ENCODE data around the gene RARS2.
"Not testable (repeated sequence)": the region's sequence is repeated elsewhere in the genome, so short reads cannot be mapped to it uniquely, and the experiment has no call there.

RARS2 gene

GRCh38 chr6:87514831-87515230, 75.0 kb downstream of the RARS2 start:
- peaks cover 88% of the 10 kb centered on the region for H3K36me3 ChIP-seq (ENCODE audit: control insufficient read depth, insufficient read depth, low read length)
- no peaks in the 10 kb centered on the region for H3K4me1 ChIP-seq (ENCODE audit: control insufficient read depth, insufficient read depth, low read length, poor library complexity, severe bottlenecking)
- no CpG with 5 or more reads among the region's 2 CpGs for WGBS, 2 experiments (ENCODE audit: insufficient coverage in 2 of 2)

GRCh38 chr6:87504441-87504840, 85.3 kb downstream of the RARS2 start:
- H3K9me3 ChIP-seq (ENCODE audit: control insufficient read depth, low read length): no peaks in the 10 kb centered on the region
- no CpG with 5 or more reads among the region's 1 CpG for WGBS, 2 experiments (ENCODE audit: insufficient coverage in 2 of 2)
- H3K4me1 ChIP-seq (ENCODE audit: control insufficient read depth, insufficient read depth, low read length, poor library complexity, severe bottlenecking): no peaks in the 10 kb centered on the region
- no peak overlapping the region for H3K4me3 ChIP-seq (ENCODE audit: extremely low read depth, insufficient read depth, low read length, poor library complexity, severe bottlenecking)
- H3K36me3 ChIP-seq (ENCODE audit: control insufficient read depth, insufficient read depth, low read length): peaks cover 31% of the 10 kb centered on the region
- no peak overlapping the region for H3K27ac ChIP-seq (ENCODE audit: low read depth, low read length, severe bottlenecking)

More at GRCh38 chr6:87514831-87515230, 75.0 kb downstream of the RARS2 start:
- H3K4me3 ChIP-seq (ENCODE audit: extremely low read depth, insufficient read depth, low read length, poor library complexity, severe bottlenecking): no peak overlapping the region
- H3K27ac ChIP-seq (ENCODE audit: low read depth, low read length, severe bottlenecking): no peak overlapping the region
- no peaks in the 10 kb centered on the region for H3K9me3 ChIP-seq (ENCODE audit: control insufficient read depth, low read length)

- WGBS, 2 experiments (ENCODE audit: insufficient coverage in 2 of 2): 92 to 100% methylated on average over 1 to 2 of the region's 6 CpGs
- Histone ChIP-seq H3K9me3 (ENCODE audit: control insufficient read depth, low read length) (no peaks in the 10 kb centered on the region), H3K27ac (ENCODE audit: low read depth, low read length, severe bottlenecking) (no peak overlapping the region), H3K36me3 (ENCODE audit: control insufficient read depth, insufficient read depth, low read length) (peaks cover 31% of the 10 kb centered on the region), H3K4me3 (ENCODE audit: extremely low read depth, insufficient read depth, low read length, poor library complexity, severe bottlenecking) (no peak overlapping the region), H3K4me1 (ENCODE audit: control insufficient read depth, insufficient read depth, low read length, poor library complexity, severe bottlenecking) (no peaks in the 10 kb centered on the region)
These were observed 87.8 kb downstream of the RARS2 start for GRCh38 chr6:87501809-87502572.

GRCh38 chr6:87498048-87498447, 91.7 kb downstream of the RARS2 start:
- Histone ChIP-seq H3K27ac (ENCODE audit: low read depth, low read length, severe bottlenecking) (no peak overlapping the region), H3K4me1 (ENCODE audit: control insufficient read depth, insufficient read depth, low read length, poor library complexity, severe bottlenecking) (no peaks in the 10 kb centered on the region), H3K4me3 (ENCODE audit: extremely low read depth, insufficient read depth, low read length, poor library complexity, severe bottlenecking) (no peak overlapping the region), H3K36me3 (ENCODE audit: control insufficient read depth, insufficient read depth, low read length) (peaks cover 16% of the 10 kb centered on the region), H3K9me3 (ENCODE audit: control insufficient read depth, low read length) (no peaks in the 10 kb centered on the region)

GRCh38 chr6:87494761-87495422, 94.9 kb downstream of the RARS2 start:
- H3K36me3 ChIP-seq (ENCODE audit: control insufficient read depth, insufficient read depth, low read length): peaks cover 8% of the 10 kb centered on the region
- WGBS, 2 experiments (ENCODE audit: insufficient coverage in 2 of 2): 100% methylated on average over 2 to 4 of the region's 8 CpGs
- no peak overlapping the region for H3K4me3 ChIP-seq (ENCODE audit: extremely low read depth, insufficient read depth, low read length, poor library complexity, severe bottlenecking)
- no peaks in the 10 kb centered on the region for H3K4me1 ChIP-seq (ENCODE audit: control insufficient read depth, insufficient read depth, low read length, poor library complexity, severe bottlenecking)
- H3K27ac ChIP-seq (ENCODE audit: low read depth, low read length, severe bottlenecking): no peak overlapping the region
- no peaks in the 10 kb centered on the region for H3K9me3 ChIP-seq (ENCODE audit: control insufficient read depth, low read length)

GRCh38 chr6:87489326-87489725, 100.5 kb downstream of the RARS2 start:
- peaks cover 12% of the 10 kb centered on the region for H3K36me3 ChIP-seq (ENCODE audit: control insufficient read depth, insufficient read depth, low read length)
- not testable (repeated sequence) for H3K4me3 ChIP-seq (ENCODE audit: extremely low read depth, insufficient read depth, low read length, poor library complexity, severe bottlenecking); H3K27ac ChIP-seq (ENCODE audit: low read depth, low read length, severe bottlenecking); H3K9me3 ChIP-seq (ENCODE audit: control insufficient read depth, low read length); H3K4me1 ChIP-seq (ENCODE audit: control insufficient read depth, insufficient read depth, low read length, poor library complexity, severe bottlenecking)
- 91 to 95% methylated on average over 5 to 7 of the region's 8 CpGs for WGBS, 2 experiments (ENCODE audit: insufficient coverage in 2 of 2)

- no peaks in the 10 kb centered on the region for H3K4me1 ChIP-seq (ENCODE audit: control insufficient read depth, insufficient read depth, low read length, poor library complexity, severe bottlenecking)
- no peak overlapping the region for H3K4me3 ChIP-seq (ENCODE audit: extremely low read depth, insufficient read depth, low read length, poor library complexity, severe bottlenecking)
- 50 to 100% methylated on average over 1 to 2 of the region's 4 CpGs for WGBS, 2 experiments (ENCODE audit: insufficient coverage in 2 of 2)
- H3K36me3 ChIP-seq (ENCODE audit: control insufficient read depth, insufficient read depth, low read length): peaks cover 19% of the 10 kb centered on the region
- no peak overlapping the region for H3K27ac ChIP-seq (ENCODE audit: low read depth, low read length, severe bottlenecking)
- peaks cover 11% of the 10 kb centered on the region for H3K9me3 ChIP-seq (ENCODE audit: control insufficient read depth, low read length)
These were observed 102.2 kb downstream of the RARS2 start for GRCh38 chr6:87487555-87487954.

- Histone ChIP-seq H3K27ac (ENCODE audit: low read depth, low read length, severe bottlenecking) (no peak overlapping the region), H3K36me3 (ENCODE audit: control insufficient read depth, insufficient read depth, low read length) (peaks cover 17% of the 10 kb centered on the region), H3K4me1 (ENCODE audit: control insufficient read depth, insufficient read depth, low read length, poor library complexity, severe bottlenecking) (no peaks in the 10 kb centered on the region), H3K4me3 (ENCODE audit: extremely low read depth, insufficient read depth, low read length, poor library complexity, severe bottlenecking) (no peak overlapping the region), H3K9me3 (ENCODE audit: control insufficient read depth, low read length) (peaks cover 11% of the 10 kb centered on the region)
- WGBS, 2 experiments (ENCODE audit: insufficient coverage in 2 of 2): 90 to 92% methylated on average over 7 of the region's 7 CpGs
These were observed 105.3 kb downstream of the RARS2 start for GRCh38 chr6:87484491-87484890.

GRCh38 chr6:87483929-87484328, 105.9 kb downstream of the RARS2 start:
- H3K4me1 ChIP-seq (ENCODE audit: control insufficient read depth, insufficient read depth, low read length, poor library complexity, severe bottlenecking): no peaks in the 10 kb centered on the region
- H3K4me3 ChIP-seq (ENCODE audit: extremely low read depth, insufficient read depth, low read length, poor library complexity, severe bottlenecking): no peak overlapping the region
- H3K9me3 ChIP-seq (ENCODE audit: control insufficient read depth, low read length): peaks cover 11% of the 10 kb centered on the region
- 60 to 70% methylated on average over 5 to 7 of the region's 9 CpGs for WGBS, 2 experiments (ENCODE audit: insufficient coverage in 2 of 2)
- no peak overlapping the region for H3K27ac ChIP-seq (ENCODE audit: low read depth, low read length, severe bottlenecking)
- H3K36me3 ChIP-seq (ENCODE audit: control insufficient read depth, insufficient read depth, low read length): peaks cover 17% of the 10 kb centered on the region

- H3K4me3 ChIP-seq (ENCODE audit: extremely low read depth, insufficient read depth, low read length, poor library complexity, severe bottlenecking): no peak overlapping the region
- H3K27ac ChIP-seq (ENCODE audit: low read depth, low read length, severe bottlenecking): no peak overlapping the region
- H3K4me1 ChIP-seq (ENCODE audit: control insufficient read depth, insufficient read depth, low read length, poor library complexity, severe bottlenecking): no peaks in the 10 kb centered on the region
- no CpG with 5 or more reads among the region's 4 CpGs for WGBS, 2 experiments (ENCODE audit: insufficient coverage in 2 of 2)
- H3K9me3 ChIP-seq (ENCODE audit: control insufficient read depth, low read length): peaks cover 11% of the 10 kb centered on the region
- H3K36me3 ChIP-seq (ENCODE audit: control insufficient read depth, insufficient read depth, low read length): peaks cover 17% of the 10 kb centered on the region
These were observed 107.4 kb downstream of the RARS2 start for GRCh38 chr6:87482366-87482765.

GRCh38 chr6:87481931-87482330, 107.9 kb downstream of the RARS2 start:
- H3K4me1 ChIP-seq (ENCODE audit: control insufficient read depth, insufficient read depth, low read length, poor library complexity, severe bottlenecking): no peaks in the 10 kb centered on the region
- no peak overlapping the region for H3K4me3 ChIP-seq (ENCODE audit: extremely low read depth, insufficient read depth, low read length, poor library complexity, severe bottlenecking)
- WGBS, 2 experiments (ENCODE audit: insufficient coverage in 2 of 2): no CpG with 5 or more reads among the region's 3 CpGs
- H3K36me3 ChIP-seq (ENCODE audit: control insufficient read depth, insufficient read depth, low read length): peaks cover 17% of the 10 kb centered on the region
- peaks cover 11% of the 10 kb centered on the region for H3K9me3 ChIP-seq (ENCODE audit: control insufficient read depth, low read length)
- no peak overlapping the region for H3K27ac ChIP-seq (ENCODE audit: low read depth, low read length, severe bottlenecking)
